Measurements from ENCODE around the gene YPEL1.

DNA sequence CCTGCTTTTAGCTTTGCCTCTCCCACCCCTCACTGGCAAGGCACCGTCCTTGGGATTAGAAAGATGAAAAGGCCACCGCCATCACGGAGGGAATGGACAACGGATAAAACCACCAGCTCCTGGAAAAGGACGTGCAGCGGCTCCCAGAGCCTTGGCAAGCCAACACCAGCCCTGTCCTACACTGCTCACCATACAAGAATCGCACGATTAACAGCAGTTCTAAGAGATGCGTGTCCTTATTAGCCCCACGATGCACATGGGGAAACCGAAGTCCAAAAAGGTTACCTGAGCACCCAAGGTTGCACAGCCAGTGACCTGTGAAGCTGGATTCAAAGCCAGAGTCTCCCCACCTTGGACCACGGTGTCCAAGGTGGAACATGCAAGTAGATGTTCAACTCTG, 7.3 kb downstream of the YPEL1 start:
- TF ChIP-seq YY1 (IDR thresholded peaks at IDR 0.05; ENCODE audit: low read depth) (no peak), TCF12 (IDR thresholded peaks at IDR 0.05; ENCODE audit: low read depth) (no peak), EGR1 (IDR thresholded peaks at IDR 0.05) (no peak)

All from Ishikawa (cell line).